Vagina (tissue), 2 donors: ENCODE data around the gene IL1RN.

ENCODE experiments used
- CTCF ChIP-seq, 3 experiments: fragments of 450-650 bp in 2 of 3; fragments of 200-600 bp in 1 of 3; sonication (generic) in 1 of 3; IDR thresholded peaks; one replicate each; pipeline ENCODE4 v1.5.1; 2017 to 2019; ENCODE audit warnings: antibody characterized with exemption in 3 of 3, mild to moderate bottlenecking in 2 of 3, moderate library complexity in 2 of 3
- POLR2AphosphoS5 ChIP-seq, 2 donors: sonication (generic); formaldehyde crosslinking; IDR thresholded peaks; one replicate each; pipeline ENCODE4 v1.9.0; 2017; ENCODE audit warnings: antibody characterized with exemption in 2 of 2, mild to moderate bottlenecking in 2 of 2, low read depth in 1 of 2; ENCODE audit not compliant: insufficient read depth in 1 of 2

- TF ChIP-seq CTCF (IDR thresholded peaks at IDR 0.05) (no peak), POLR2AphosphoS5 (IDR thresholded peaks at IDR 0.05; ENCODE audit: insufficient read depth in 1 of 2, low read depth in 1 of 2) (no peak)
These were observed 21.5 kb downstream of the IL1RN start for GRCh38 chr2:113148606-113149552.
